EH (cell line): ENCODE results near the gene UNC5C.

ENCODE experiments used
- DNase-seq: peaks from one replicate; pipeline ENCODE4 v3.0.0-alpha.2; 2015; ENCODE audit warnings: low read depth

The UNC5C gene

GRCh38 chr4:95216636-95217035, 332.1 kb downstream of the UNC5C start:
- no peak for DNase-seq

GRCh38 chr4:95215991-95216605, 332.7 kb downstream of the UNC5C start:
- no peak for DNase-seq

GRCh38 chr4:95215043-95215442, 333.7 kb downstream of the UNC5C start:
- no peak for DNase-seq

GRCh38 chr4:95214408-95214807, 334.4 kb downstream of the UNC5C start:
- DNase-seq: no peak

- DNase-seq: no peak
Observed at GRCh38 chr4:95213366-95213765, 335.4 kb downstream of the UNC5C start.

GRCh38 chr4:95212692-95213091, 336.1 kb downstream of the UNC5C start:
- no peak for DNase-seq

GRCh38 chr4:95209927-95210326, 338.8 kb downstream of the UNC5C start:
- no peak for DNase-seq

- no peak for DNase-seq
Observed at GRCh38 chr4:95204873-95205272, 343.9 kb downstream of the UNC5C start.

- DNase-seq: no peak
Observed at GRCh38 chr4:95204267-95204844, 344.4 kb downstream of the UNC5C start.

GRCh38 chr4:95198961-95199360, 349.8 kb downstream of the UNC5C start:
- DNase-seq: no peak

GRCh38 chr4:95197353-95197752, 351.4 kb downstream of the UNC5C start:
- no peak for DNase-seq

GRCh38 chr4:95193391-95194224, 355.2 kb downstream of the UNC5C start:
- DNase-seq: no peak

- no peak for DNase-seq
Observed at GRCh38 chr4:95191537-95191936, 357.2 kb downstream of the UNC5C start.

- DNase-seq: no peak
Observed at GRCh38 chr4:95190751-95191436, 357.9 kb downstream of the UNC5C start.

GRCh38 chr4:95188701-95189370, 359.9 kb downstream of the UNC5C start:
- no peak for DNase-seq

GRCh38 chr4:95186666-95187065, 362.1 kb downstream of the UNC5C start:
- DNase-seq: no peak

GRCh38 chr4:95183656-95184408, 364.9 kb downstream of the UNC5C start:
- no peak for DNase-seq

- no peak for DNase-seq
Observed at GRCh38 chr4:95181996-95182306, 366.8 kb downstream of the UNC5C start.

GRCh38 chr4:95181243-95181995, 367.4 kb downstream of the UNC5C start:
- no peak for DNase-seq

- DNase-seq: no peak
Observed at GRCh38 chr4:95180531-95181242, 368.1 kb downstream of the UNC5C start.
